IMR-90 (cell line): ENCODE measurements around the gene PPP4C. TPM values are rescaled to one million over a fixed set of nuclear protein-coding genes. Genes with fewer than 3 reads are reported as not detected.

ENCODE experiments used
- ATAC-seq: fragments of 200-7000 bp; cut with Tn5 transposase; 2 replicates; pipeline ENCODE4 v1.9.1; 2020; ENCODE audit warnings: low read depth, mild to moderate bottlenecking, moderate library complexity
- BruUV-seq: library from RNA; stranded (reverse); fragments of 400-500 nt; replicated peaks from 2 replicates; lab custom pipeline; 2021; lab: Mats Ljungman, UMichigan
- CTCF ChIA-PET: fragments of 300-600 bp; formaldehyde crosslinking; extraction: SDS; loops from one replicate; lab custom pipeline; 2021; ENCODE audit warnings: antibody characterized with exemption; lab: Yijun Ruan, JAX
- POLR2A ChIA-PET: fragments of 300-600 bp; sonication (Branson Sonifier 250); formaldehyde crosslinking; loops from one replicate; lab custom pipeline; 2022; ENCODE audit warnings: antibody characterized with exemption; ENCODE audit not compliant: unreplicated experiment; lab: Charles Lee
- DNase-seq: peaks from one replicate; pipeline ENCODE4 v3.0.0; 2013
- H2AFZ ChIP-seq: replicated peaks from 2 replicates; pipeline ENCODE3; 2013; ENCODE audit warnings: low read length, mild to moderate bottlenecking; ENCODE audit not compliant: poor library complexity
- H2AK5ac ChIP-seq: 2 replicates; pipeline ENCODE4 v1.6.1; 2013; ENCODE audit warnings: low read depth, low read length, inconsistent platforms
- H2AK9ac ChIP-seq: replicated peaks from 2 replicates; pipeline ENCODE3; 2013; ENCODE audit warnings: mild to moderate bottlenecking, low read depth, low read length, moderate library complexity; ENCODE audit not compliant: poor library complexity
- H2BK120ac ChIP-seq: 2 replicates; pipeline ENCODE4 v1.6.1; 2013; ENCODE audit warnings: low read depth, low read length, inconsistent platforms
- H2BK15ac ChIP-seq: 3 replicates; pipeline ENCODE4 v1.6.1; 2013; ENCODE audit warnings: low read depth, low read length, inconsistent platforms
- H2BK20ac ChIP-seq: 2 replicates; pipeline ENCODE4 v1.6.1; 2013; ENCODE audit warnings: low read depth, mild to moderate bottlenecking, inconsistent platforms, low read length, moderate library complexity
- H2BK5ac ChIP-seq: 2 replicates; pipeline ENCODE4 v1.6.1; 2013; ENCODE audit warnings: mild to moderate bottlenecking, low read depth, low read length, inconsistent platforms; ENCODE audit not compliant: poor library complexity, severe bottlenecking
- H3K14ac ChIP-seq: replicated peaks from 2 replicates; pipeline ENCODE4 v1.6.1; 2013; ENCODE audit warnings: low read depth, low read length, inconsistent platforms
- H3K18ac ChIP-seq: 2 replicates; pipeline ENCODE4 v1.6.1; 2013; ENCODE audit warnings: low read depth, low read length, control low read depth
- H3K23ac ChIP-seq: 2 replicates; pipeline ENCODE4 v1.6.1; 2013; ENCODE audit warnings: low read depth, low read length, inconsistent platforms
- H3K27ac ChIP-seq: 2 replicates; pipeline ENCODE4 v1.5.1; 2013; ENCODE audit warnings: mild to moderate bottlenecking, control low read depth, low read length; ENCODE audit not compliant: insufficient read depth
- H3K27me3 ChIP-seq: 2 replicates; pipeline ENCODE4 v1.6.1; 2013; ENCODE audit warnings: low read length; ENCODE audit not compliant: control insufficient read depth, insufficient read depth
- H3K36me3 ChIP-seq: 2 replicates; pipeline ENCODE4 v1.6.1; 2013; ENCODE audit warnings: low read length, mixed read lengths; ENCODE audit not compliant: control insufficient read depth, insufficient read depth
- H3K4ac ChIP-seq: 2 replicates; pipeline ENCODE4 v1.6.1; 2013; ENCODE audit warnings: low read depth, low read length, inconsistent platforms
- H3K4me1 ChIP-seq: 2 replicates; pipeline ENCODE4 v1.6.1; 2013; ENCODE audit warnings: low read length, mixed read lengths; ENCODE audit not compliant: control insufficient read depth, insufficient read depth
- H3K4me2 ChIP-seq: 2 replicates; pipeline ENCODE4 v1.6.1; 2013; ENCODE audit warnings: low read depth, mild to moderate bottlenecking, control low read depth, low read length, moderate library complexity
- H3K4me3 ChIP-seq: 2 replicates; pipeline ENCODE4 v1.5.1; 2013; ENCODE audit warnings: low read depth, mild to moderate bottlenecking, control low read depth, low read length, moderate library complexity; ENCODE audit not compliant: insufficient read depth
- H3K56ac ChIP-seq: 2 replicates; pipeline ENCODE4 v1.6.1; 2013; ENCODE audit warnings: low read length, inconsistent platforms; ENCODE audit not compliant: insufficient read depth; ENCODE audit errors: extremely low read depth
- H3K79me1 ChIP-seq, 2 experiments: 2 replicates each; pipeline ENCODE4 v1.6.1; 2013; ENCODE audit warnings: low read length in 2 of 2, inconsistent platforms in 1 of 2, low read depth in 1 of 2
- H3K9ac ChIP-seq: 2 replicates; pipeline ENCODE4 v1.6.1; 2013; ENCODE audit warnings: low read depth, low read length, control low read depth
- H3K9me1 ChIP-seq: 2 replicates; pipeline ENCODE4 v1.6.1; 2013; ENCODE audit warnings: low read length, inconsistent platforms; ENCODE audit not compliant: insufficient read depth
- H3K9me3 ChIP-seq: 2 replicates; pipeline ENCODE4 v1.6.1; 2013; ENCODE audit warnings: low read length; ENCODE audit not compliant: control insufficient read depth, insufficient read depth
- H4K20me1 ChIP-seq: 2 replicates; pipeline ENCODE4 v1.6.1; 2013; ENCODE audit warnings: low read length, inconsistent platforms; ENCODE audit not compliant: insufficient read depth
- H4K5ac ChIP-seq: 2 replicates; pipeline ENCODE4 v1.6.1; 2013; ENCODE audit warnings: mild to moderate bottlenecking, low read depth, low read length, control low read depth
- H4K8ac ChIP-seq, 2 experiments: 2 replicates each; pipeline ENCODE4 v1.6.1; 2013; ENCODE audit warnings: low read depth in 2 of 2, low read length in 2 of 2, control low read depth in 1 of 2, inconsistent platforms in 1 of 2
- H4K91ac ChIP-seq: 2 replicates; pipeline ENCODE4 v1.6.1; 2013; ENCODE audit warnings: low read depth, low read length, inconsistent platforms; ENCODE audit not compliant: insufficient read depth
- BHLHE40 ChIP-seq: fragments of 150-350 bp; IDR thresholded peaks from 2 replicates; pipeline ENCODE4 v1.6.1; 2016; ENCODE audit warnings: mild to moderate bottlenecking, low read depth, low read length
- CEBPB ChIP-seq: IDR thresholded peaks from 2 replicates; pipeline ENCODE4 v1.6.1; 2012; ENCODE audit warnings: low read depth, low read length, improper control_type of control experiment
- CHD1 ChIP-seq: IDR thresholded peaks from 2 replicates; pipeline ENCODE4 v1.6.1; 2012; ENCODE audit warnings: low read depth, low read length, improper control_type of control experiment
- ELK1 ChIP-seq: fragments of 150-350 bp; IDR thresholded peaks from 2 replicates; pipeline ENCODE4 v1.6.1; 2016; ENCODE audit warnings: low read depth, mild to moderate bottlenecking, low read length, moderate library complexity, borderline replicate concordance
- FOS ChIP-seq: fragments of 150-350 bp; IDR thresholded peaks from 2 replicates; pipeline ENCODE4 v1.6.1; 2016; ENCODE audit warnings: low read depth, low read length
- MAFK ChIP-seq: IDR thresholded peaks from 2 replicates; pipeline ENCODE4 v1.6.1; 2012; ENCODE audit warnings: low read depth, low read length, improper control_type of control experiment
- MXI1 ChIP-seq: IDR thresholded peaks from 2 replicates; pipeline ENCODE4 v1.6.1; 2012; ENCODE audit warnings: low read depth, mild to moderate bottlenecking, low read length, moderate library complexity, borderline replicate concordance
- NFE2L2 ChIP-seq: fragments of 150-350 bp; IDR thresholded peaks from 2 replicates; pipeline ENCODE4 v1.6.1; 2016; ENCODE audit warnings: low read depth, mild to moderate bottlenecking, low read length
- POLR2A ChIP-seq: IDR thresholded peaks from 2 replicates; pipeline ENCODE4 v1.6.1; 2012; ENCODE audit warnings: mild to moderate bottlenecking, low read depth, low read length
- RAD21 ChIP-seq: IDR thresholded peaks from 2 replicates; pipeline ENCODE4 v1.6.1; 2012; ENCODE audit warnings: low read length, improper control_type of control experiment
- RCOR1 ChIP-seq: IDR thresholded peaks from 2 replicates; pipeline ENCODE4 v1.6.1; 2012; ENCODE audit warnings: mild to moderate bottlenecking, low read length, improper control_type of control experiment; ENCODE audit not compliant: insufficient replicate concordance
- RFX5 ChIP-seq: IDR thresholded peaks from 2 replicates; pipeline ENCODE4 v1.8.0; 2012; ENCODE audit warnings: low read depth, mild to moderate bottlenecking, low read length, moderate library complexity
- SMC3 ChIP-seq: fragments of 150-350 bp; IDR thresholded peaks from 2 replicates; pipeline ENCODE4 v1.6.1; 2016; ENCODE audit warnings: low read depth, mild to moderate bottlenecking, antibody characterized with exemption, low read length, moderate library complexity
- USF2 ChIP-seq: fragments of 150-350 bp; IDR thresholded peaks from 2 replicates; pipeline ENCODE4 v1.6.1; 2017; ENCODE audit warnings: mild to moderate bottlenecking, antibody characterized with exemption, low read length, low read depth
- WGBS, 2 experiments: methylation state at CpG; one replicate each; pipeline versions ENCODE4 v1.1.5 to v1.1.7; 2013; ENCODE audit warnings: missing lambda C conversion rate in 2 of 2; ENCODE audit not compliant: insufficient read length in 1 of 2; ENCODE audit errors: extremely low coverage in 2 of 2; 5-methylcytosine and 5-hydroxymethylcytosine counted together
- dilution Hi-C: fragments of 300-500 bp; cut with HindIII; formaldehyde crosslinking; loops from one replicate; pipeline ENCODE4 v1.14.3; 2018; ENCODE audit warnings: low sequenced_read_pairs; ENCODE audit not compliant: unreplicated experiment
- in situ Hi-C: fragments of 300-500 bp; cut with MboI; formaldehyde crosslinking; loops from 3 replicates; pipeline ENCODE4 v1.14.3; 2019; ENCODE audit warnings: low sequenced_read_pairs, inconsistent platforms, mixed read lengths
- intact Hi-C: fragments of 100-400 bp; cut with micrococcal nuclease; formaldehyde crosslinking; loops from 2 replicates; pipeline ENCODE4 v1.10.0; 2022
- polyA plus RNA-seq, 3 experiments: library from polyadenylated mRNA; depleted of rRNA; stranded (reverse); fragments of >200 nt; gene quantifications; 2 replicates each; pipeline ENCODE4 v1.2.3, GENCODE V29; 2012; ENCODE audit warnings: low replicate concordance in 1 of 3
- total RNA-seq: library from RNA; depleted of rRNA; stranded (reverse); fragments of >200 nt; gene quantifications from 2 replicates; pipeline ENCODE4 v1.2.3, GENCODE V29; 2012
- TF ChIP-seq, protein P1 (sequence below): conservative IDR thresholded peaks from 2 replicates; pipeline ENCODE4 v1.5.1; 2012; ENCODE audit warnings: mild to moderate bottlenecking, low read depth, low read length, improper control_type of control experiment

The PPP4C gene
- total and polyA plus RNA-seq, 2 of the 4 experiments (the other 2 are of a cell fraction) = 200 to 209 TPM

GRCh38 chr16:30120340-30121105 is 44.7 kb downstream of the PPP4C start:
- intact Hi-C loops = no loop called here
- no peak overlapping the region for H3K23ac ChIP-seq
- TF ChIP-seq RFX5 = no peak
- no peak for TF ChIP-seq RCOR1
- no peak for TF ChIP-seq NFE2L2
- TF ChIP-seq RAD21 = no peak
- no peak for TF ChIP-seq MAFK
- TF ChIP-seq MXI1 = no peak
- no peak for TF ChIP-seq CHD1
- TF ChIP-seq BHLHE40 = no peak
- no peak for TF ChIP-seq POLR2A
- no peak for TF ChIP-seq USF2
- no peak for TF ChIP-seq FOS
- TF ChIP-seq SMC3 = no peak
- TF ChIP-seq ELK1 = no peak
- TF ChIP-seq CEBPB = no peak
- TF ChIP-seq, protein P1, sequence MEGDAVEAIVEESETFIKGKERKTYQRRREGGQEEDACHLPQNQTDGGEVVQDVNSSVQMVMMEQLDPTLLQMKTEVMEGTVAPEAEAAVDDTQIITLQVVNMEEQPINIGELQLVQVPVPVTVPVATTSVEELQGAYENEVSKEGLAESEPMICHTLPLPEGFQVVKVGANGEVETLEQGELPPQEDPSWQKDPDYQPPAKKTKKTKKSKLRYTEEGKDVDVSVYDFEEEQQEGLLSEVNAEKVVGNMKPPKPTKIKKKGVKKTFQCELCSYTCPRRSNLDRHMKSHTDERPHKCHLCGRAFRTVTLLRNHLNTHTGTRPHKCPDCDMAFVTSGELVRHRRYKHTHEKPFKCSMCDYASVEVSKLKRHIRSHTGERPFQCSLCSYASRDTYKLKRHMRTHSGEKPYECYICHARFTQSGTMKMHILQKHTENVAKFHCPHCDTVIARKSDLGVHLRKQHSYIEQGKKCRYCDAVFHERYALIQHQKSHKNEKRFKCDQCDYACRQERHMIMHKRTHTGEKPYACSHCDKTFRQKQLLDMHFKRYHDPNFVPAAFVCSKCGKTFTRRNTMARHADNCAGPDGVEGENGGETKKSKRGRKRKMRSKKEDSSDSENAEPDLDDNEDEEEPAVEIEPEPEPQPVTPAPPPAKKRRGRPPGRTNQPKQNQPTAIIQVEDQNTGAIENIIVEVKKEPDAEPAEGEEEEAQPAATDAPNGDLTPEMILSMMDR = no peak

More at GRCh38 chr16:30120340-30121105, 44.7 kb downstream of the PPP4C start:
- Histone ChIP-seq H2BK120ac (no peak overlapping the region), H3K18ac (no peak overlapping the region), H3K79me1 (peaks cover 0 to 18% of the 10 kb centered on the region in 2 experiments; a peak in 2 of 4 replicates), H4K20me1 (no peaks in the 10 kb centered on the region), H3K27ac (no peak overlapping the region), H3K27me3 (no peaks in the 10 kb centered on the region), H3K4me2 (no peak overlapping the region), H4K8ac (no peak overlapping the region), H3K36me3 (peaks cover 32% of the 10 kb centered on the region), H2BK20ac (no peak overlapping the region), H4K91ac (no peak overlapping the region), H2AK5ac (no peak overlapping the region), H3K4me1 (peaks cover 12% of the 10 kb centered on the region), H2AK9ac (no peak overlapping the region), H3K4ac (no peak overlapping the region), H2AFZ (no peak overlapping the region), H3K14ac (no peak overlapping the region), H3K9me1 (peaks cover 5% of the 10 kb centered on the region; the same call in 1 of the 2 replicates), H2BK5ac (no peak overlapping the region), H3K9me3 (no peaks in the 10 kb centered on the region), H4K5ac (no peak overlapping the region), H3K9ac (no peak overlapping the region), H2BK15ac (no peak overlapping the region), H3K4me3 (no peak overlapping the region), H3K56ac (no peak overlapping the region)
- dilution Hi-C loops (no loop called here), in situ Hi-C loops (no loop called here)
- ChIA-PET CTCF (interaction anchor here (1.4 kb wide), 1 partner anchor 8 kb away, joined by 4 read pairs; the partner anchor contains the start of gene GDPD3), POLR2A (no interaction called here)
- WGBS, 2 experiments = no CpG with 5 or more reads among the region's 3 CpGs
- BruUV-seq = no TSS peak
- ATAC-seq (no peak), DNase-seq (no peak)
